Lower lobe of right lung (tissue), 2 donors: ENCODE data around the gene EXOC3L4. TPM values are rescaled to one million over a fixed set of nuclear protein-coding genes. Genes with fewer than 3 reads are reported as not detected.

Source experiments
- ATAC-seq, 2 donors: fragments of 200-7000 bp; cut with Tn5 transposase; one replicate each; pipeline ENCODE4 v1.9.1; 2020 to 2022; ENCODE audit warnings: mild to moderate bottlenecking in 2 of 2, moderate library complexity in 2 of 2
- DNase-seq: peaks from one replicate; pipeline ENCODE4 v3.0.0-alpha.2; 2020
- H3K27ac ChIP-seq: fragments of 200-600 bp; one replicate; pipeline ENCODE4 v1.8.0; 2022
- H3K27me3 ChIP-seq: fragments of 200-600 bp; one replicate; pipeline ENCODE4 v1.8.0; 2022; ENCODE audit warnings: low read depth
- H3K36me3 ChIP-seq: fragments of 200-600 bp; one replicate; pipeline ENCODE4 v1.8.0; 2022; ENCODE audit warnings: mild to moderate bottlenecking
- H3K4me1 ChIP-seq: fragments of 200-600 bp; one replicate; pipeline ENCODE4 v1.8.0; 2022
- H3K4me3 ChIP-seq: fragments of 200-600 bp; one replicate; pipeline ENCODE4 v1.8.0; 2022; ENCODE audit warnings: mild to moderate bottlenecking
- H3K9me3 ChIP-seq: fragments of 200-600 bp; one replicate; pipeline ENCODE4 v1.8.0; 2022
- intact Hi-C: fragments of 100-400 bp; cut with DNase I; formaldehyde crosslinking; loops from one replicate; pipeline ENCODE4 v1.11.0; 2022
- total RNA-seq: library from RNA; stranded (reverse); fragmentation: NEBNext Ultra II Directional; extraction: Animal tissue kit (Norgen Biotek cat#: 25700); gene quantifications from one replicate; pipeline ENCODE4 v1.2.1, GENCODE V29; 2021
- TF ChIP-seq, protein P1 (sequence below): fragments of 200-600 bp; IDR thresholded peaks from one replicate; pipeline ENCODE4 v1.8.0; 2022; ENCODE audit warnings: antibody characterized with exemption, mild to moderate bottlenecking
- donor health status: DM: no; HTN: yes; CAD: no; lungs with severe emphysema.

Gene EXOC3L4
- total RNA-seq, 1 donor from 2014 or later, result 3.6 TPM

GRCh38 chr14:103091041-103091882 is 3.3 kb upstream of the EXOC3L4 start:
- Histone ChIP-seq H3K9me3 (no peaks in the 10 kb centered on the region), H3K36me3 (no peaks in the 10 kb centered on the region), H3K4me1 (peaks cover 13% of the 10 kb centered on the region), H3K27ac (no peak overlapping the region), H3K27me3 (peaks cover 7% of the 10 kb centered on the region), H3K4me3 (peak overlapping the region; percentile 64)
- TF ChIP-seq, protein P1, sequence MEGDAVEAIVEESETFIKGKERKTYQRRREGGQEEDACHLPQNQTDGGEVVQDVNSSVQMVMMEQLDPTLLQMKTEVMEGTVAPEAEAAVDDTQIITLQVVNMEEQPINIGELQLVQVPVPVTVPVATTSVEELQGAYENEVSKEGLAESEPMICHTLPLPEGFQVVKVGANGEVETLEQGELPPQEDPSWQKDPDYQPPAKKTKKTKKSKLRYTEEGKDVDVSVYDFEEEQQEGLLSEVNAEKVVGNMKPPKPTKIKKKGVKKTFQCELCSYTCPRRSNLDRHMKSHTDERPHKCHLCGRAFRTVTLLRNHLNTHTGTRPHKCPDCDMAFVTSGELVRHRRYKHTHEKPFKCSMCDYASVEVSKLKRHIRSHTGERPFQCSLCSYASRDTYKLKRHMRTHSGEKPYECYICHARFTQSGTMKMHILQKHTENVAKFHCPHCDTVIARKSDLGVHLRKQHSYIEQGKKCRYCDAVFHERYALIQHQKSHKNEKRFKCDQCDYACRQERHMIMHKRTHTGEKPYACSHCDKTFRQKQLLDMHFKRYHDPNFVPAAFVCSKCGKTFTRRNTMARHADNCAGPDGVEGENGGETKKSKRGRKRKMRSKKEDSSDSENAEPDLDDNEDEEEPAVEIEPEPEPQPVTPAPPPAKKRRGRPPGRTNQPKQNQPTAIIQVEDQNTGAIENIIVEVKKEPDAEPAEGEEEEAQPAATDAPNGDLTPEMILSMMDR, result peak; percentile 57
- intact Hi-C loops, result no loop called here
- ATAC-seq, result peak; percentile 81 to 87
- DNase-seq, result peak; percentile 79

- H3K4me1 ChIP-seq, result peaks cover 13% of the 10 kb centered on the region
- peak overlapping the region; percentile 64 for H3K4me3 ChIP-seq
- H3K9me3 ChIP-seq, result no peaks in the 10 kb centered on the region
- TF ChIP-seq, protein P1, result no peak
- H3K27ac ChIP-seq, result no peak overlapping the region
- DNase-seq (no peak), ATAC-seq (no peak)
- intact Hi-C loops, result no loop called here
- no peaks in the 10 kb centered on the region for H3K36me3 ChIP-seq
- peaks cover 1% of the 10 kb centered on the region for H3K27me3 ChIP-seq
Measured at GRCh38 chr14:103091883-103092222, 2.7 kb upstream of the EXOC3L4 start.

DNA sequence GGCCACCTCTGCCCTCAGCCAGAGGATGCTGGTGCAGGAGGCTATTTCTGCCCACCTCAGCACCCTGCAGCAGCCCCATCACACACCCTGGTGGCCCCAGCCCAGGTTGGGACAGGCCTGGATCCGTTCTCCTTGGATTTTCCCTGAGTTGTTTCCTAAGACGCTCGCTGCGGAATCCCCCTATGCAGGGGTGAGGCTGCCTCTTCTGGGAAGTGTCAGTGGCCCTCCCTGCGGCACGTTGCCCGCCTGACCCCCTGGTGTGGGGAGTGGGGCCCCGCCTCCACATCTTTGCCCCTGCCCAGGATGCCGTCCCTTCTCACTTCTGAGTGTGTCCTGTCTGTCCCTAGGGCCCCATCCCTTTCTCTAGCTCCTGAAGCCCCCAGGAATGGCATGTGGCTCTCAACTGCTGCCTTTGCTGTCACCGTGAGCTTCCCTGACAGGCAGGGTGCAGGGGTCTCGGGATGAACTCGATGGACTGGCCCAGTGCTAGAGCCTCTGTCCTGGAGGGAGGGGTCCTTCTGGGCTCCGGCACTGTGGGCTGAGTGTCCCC is 594 bp upstream of the EXOC3L4 start:
- TF ChIP-seq, protein P1, result no peak
- ATAC-seq, result no peak
- no peaks in the 10 kb centered on the region for H3K27me3 ChIP-seq
- peaks cover 13% of the 10 kb centered on the region for H3K4me1 ChIP-seq
- DNase-seq, result no peak
- intact Hi-C loops, result no loop called here
- H3K27ac ChIP-seq, result peak overlapping the region; percentile 76
- H3K36me3 ChIP-seq, result no peaks in the 10 kb centered on the region
- H3K9me3 ChIP-seq, result no peaks in the 10 kb centered on the region
- H3K4me3 ChIP-seq, result peak overlapping the region; percentile 30

GRCh38 chr14:103095210-103095778 is 769 bp downstream of the EXOC3L4 start:
- H3K9me3 ChIP-seq, result no peaks in the 10 kb centered on the region
- intact Hi-C loops, result no loop called here
- H3K4me1 ChIP-seq, result peaks cover 13% of the 10 kb centered on the region
- TF ChIP-seq, protein P1, result no peak
- ATAC-seq (no peak), DNase-seq (no peak)
- peak overlapping the region; percentile 76 for H3K27ac ChIP-seq
- H3K4me3 ChIP-seq, result peak overlapping the region; percentile 30
- no peaks in the 10 kb centered on the region for H3K36me3 ChIP-seq
- peaks cover 12% of the 10 kb centered on the region for H3K27me3 ChIP-seq

GRCh38 chr14:103096387-103096786 is 1.9 kb downstream of the EXOC3L4 start:
- Histone ChIP-seq H3K36me3 (no peaks in the 10 kb centered on the region), H3K4me1 (peaks cover 7% of the 10 kb centered on the region)

More at GRCh38 chr14:103096387-103096786, 1.9 kb downstream of the EXOC3L4 start:
- H3K4me3 ChIP-seq, result no peak overlapping the region
- TF ChIP-seq, protein P1, result no peak
- H3K9me3 ChIP-seq, result no peaks in the 10 kb centered on the region
- no peak overlapping the region for H3K27ac ChIP-seq
- DNase-seq, result no peak
- ATAC-seq, result no peak
- intact Hi-C loops, result no loop called here
- H3K27me3 ChIP-seq, result peaks cover 21% of the 10 kb centered on the region
